GM19240 (cell line): ENCODE results near the gene TEPSIN.

ENCODE experiments used
- DNase-seq: peaks from one replicate; pipeline ENCODE4 v3.0.0; 2011; ENCODE audit warnings: low spot score; ENCODE audit not compliant: insufficient read length

TEPSIN gene

DNA sequence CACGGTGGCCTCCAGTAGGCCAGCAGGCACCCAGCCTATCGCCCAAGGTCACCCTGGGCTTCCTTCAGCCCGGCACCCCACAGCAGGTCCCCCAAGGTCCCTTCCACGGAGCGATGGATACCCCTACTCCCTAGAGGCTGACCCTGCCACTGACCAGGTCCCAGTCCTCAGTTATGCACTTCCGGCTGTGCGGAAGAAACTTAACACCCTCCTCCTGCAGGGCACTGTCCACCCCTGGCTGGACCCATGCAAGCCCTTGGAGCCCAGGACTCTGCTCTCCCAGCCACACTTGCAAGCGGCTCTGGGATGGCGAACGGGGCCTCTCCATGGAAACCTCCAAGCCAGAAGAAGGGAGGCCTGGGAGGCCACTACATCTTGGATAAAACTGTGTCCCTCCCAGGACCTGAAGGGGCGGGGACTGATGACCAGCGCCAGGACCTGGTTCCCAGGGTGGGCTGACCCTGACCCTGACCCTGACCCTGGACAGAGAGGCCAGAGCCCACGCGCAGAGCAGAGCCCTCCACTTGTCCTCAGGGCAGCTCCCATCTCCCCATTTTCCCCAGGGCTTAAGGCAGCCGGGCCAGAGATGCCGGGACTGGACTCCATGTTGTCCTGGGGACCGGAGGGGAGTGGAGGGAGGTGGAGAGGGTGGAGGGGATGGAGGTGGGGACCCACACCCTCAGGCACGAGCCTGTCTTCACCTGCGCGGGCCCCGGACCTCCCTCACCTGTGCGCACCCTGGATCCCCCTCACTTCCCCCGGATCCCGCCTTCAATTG lies 16.8 kb downstream of the TEPSIN start:
- DNase-seq = no peak

DNA sequence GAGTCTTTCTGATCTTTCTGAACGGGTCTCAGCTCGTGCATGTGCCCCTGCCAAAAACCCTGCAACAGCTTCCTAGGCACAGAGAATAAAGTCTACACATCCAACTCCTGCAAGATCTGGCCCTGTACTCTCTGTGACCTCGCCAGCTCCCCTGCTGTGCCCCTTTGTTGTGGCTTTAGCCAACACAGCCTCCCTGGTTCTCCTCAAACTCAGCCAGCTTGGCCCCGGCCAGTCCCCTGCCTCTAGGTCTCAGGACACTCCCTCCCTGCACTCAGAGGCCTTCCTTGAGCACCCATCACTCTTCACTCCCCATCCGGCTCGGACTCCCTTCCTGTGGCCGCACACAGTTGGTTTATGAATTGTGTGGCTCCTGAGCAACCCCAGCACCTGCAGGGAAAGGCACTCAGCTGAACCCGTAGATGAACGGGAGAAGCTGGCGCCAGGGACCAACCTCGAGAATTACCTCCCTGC lies 17.4 kb downstream of the TEPSIN start:
- DNase-seq = no peak

DNA sequence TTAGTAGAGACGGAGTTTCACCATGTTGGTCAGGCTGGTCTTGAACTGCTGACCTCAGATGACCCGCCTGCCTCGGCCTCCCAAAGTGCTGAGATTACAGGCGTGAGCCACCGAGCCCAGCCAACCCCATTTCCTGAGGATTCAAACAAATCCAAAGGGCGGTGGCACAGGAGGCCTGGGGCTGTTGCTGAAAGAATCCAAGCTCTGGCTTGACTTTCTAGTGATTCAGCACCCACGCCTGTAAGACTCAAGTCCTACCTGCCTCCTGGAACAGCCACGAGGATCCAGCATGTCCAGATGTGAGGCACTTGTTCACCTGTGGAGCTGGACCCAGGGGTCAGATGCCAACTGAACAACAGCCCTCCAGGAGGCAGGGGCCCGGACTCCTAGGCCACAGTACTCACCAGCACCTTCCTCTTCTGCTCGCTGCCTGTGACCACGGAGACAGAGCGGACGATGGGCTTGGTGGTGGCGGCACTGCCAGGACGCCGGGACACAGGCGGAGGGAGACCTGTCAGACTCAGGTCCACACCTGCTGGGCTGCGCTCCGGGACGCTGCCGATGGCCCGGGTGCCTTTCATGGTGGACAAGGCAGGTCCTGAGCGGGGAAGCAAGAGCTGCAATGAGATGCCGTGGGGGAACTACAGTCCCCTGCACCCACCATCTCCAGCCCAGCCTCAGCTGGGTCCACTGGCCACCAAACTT lies 19.2 kb downstream of the TEPSIN start:
- no peak for DNase-seq

DNA sequence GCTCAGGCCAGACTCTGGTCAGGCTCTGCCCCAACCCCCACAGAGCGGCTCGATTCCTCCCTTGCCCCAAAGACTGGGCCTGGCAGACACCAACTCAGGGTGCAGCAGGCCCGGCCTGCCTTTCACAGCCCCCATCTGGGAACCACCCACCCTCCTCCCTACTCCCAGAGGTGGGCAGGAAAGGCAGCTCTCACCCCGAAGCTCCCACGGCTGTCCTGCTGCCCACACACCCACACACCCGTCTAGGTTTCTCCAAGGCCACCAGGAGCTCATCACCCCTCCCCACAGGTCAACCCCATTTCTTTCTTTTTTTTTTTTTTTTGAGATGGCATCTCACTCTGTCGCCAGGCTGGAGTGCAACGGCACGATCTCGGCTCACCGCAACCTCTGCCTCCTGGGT lies 19.9 kb downstream of the TEPSIN start:
- DNase-seq = no peak

DNA sequence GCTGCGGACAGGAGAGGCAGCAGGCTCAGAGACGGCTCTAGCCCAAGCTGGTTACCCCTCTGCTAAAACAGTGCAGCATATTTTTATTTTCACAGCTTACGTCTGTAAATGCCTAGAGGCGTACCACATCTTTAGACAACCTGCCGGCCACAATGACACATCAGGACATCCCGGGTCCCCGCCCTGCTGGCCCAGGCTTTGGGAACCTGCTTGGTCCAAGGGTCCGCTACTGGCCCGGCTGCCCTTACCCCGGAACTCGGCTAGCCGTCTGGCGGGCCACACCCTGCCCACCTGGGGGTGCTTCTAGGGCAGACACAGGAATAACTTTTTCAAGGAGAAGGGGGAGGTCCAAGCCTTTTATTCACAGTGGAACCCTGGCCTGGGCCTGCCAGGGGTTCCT lies 20.4 kb downstream of the TEPSIN start:
- DNase-seq = no peak

DNA sequence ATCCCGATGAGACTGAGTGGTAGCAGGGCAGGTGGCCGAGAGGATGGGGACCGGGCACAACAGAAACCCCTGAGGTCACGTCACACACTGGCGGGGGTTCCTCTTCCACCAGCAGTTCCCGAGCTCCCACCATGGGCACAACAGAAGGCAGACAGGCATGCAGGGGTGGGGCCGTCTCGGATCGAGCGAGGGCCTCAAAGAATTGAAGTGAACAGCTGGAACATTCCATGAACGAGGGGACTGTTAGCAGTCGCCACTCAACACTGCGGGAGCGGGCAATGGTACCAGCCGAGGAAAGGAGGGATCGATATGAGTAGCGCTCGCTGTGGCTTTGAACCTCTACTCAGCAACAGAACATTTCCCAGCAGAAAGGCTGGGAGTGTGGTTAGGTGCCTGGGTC lies 21.4 kb downstream of the TEPSIN start:
- no peak for DNase-seq

DNA sequence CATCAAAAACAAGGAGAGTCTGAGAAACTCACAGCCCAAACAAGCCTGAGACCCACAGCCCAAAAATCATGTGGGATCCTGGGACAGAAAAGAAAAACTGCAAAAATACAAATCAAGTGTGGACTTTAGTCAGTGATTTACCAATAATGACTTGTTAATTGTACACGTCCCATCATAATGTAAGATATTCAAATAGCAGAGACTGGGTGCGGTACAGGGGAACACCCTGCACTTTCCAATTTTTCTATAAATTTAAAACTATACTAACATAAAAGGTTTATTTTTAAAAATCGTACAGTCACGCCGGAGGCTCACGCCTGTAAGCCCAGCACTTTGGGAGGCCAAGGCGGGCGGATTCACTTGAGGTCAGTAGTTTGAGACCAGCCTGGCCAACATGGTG lies 24.9 kb downstream of the TEPSIN start:
- DNase-seq = no peak

DNA sequence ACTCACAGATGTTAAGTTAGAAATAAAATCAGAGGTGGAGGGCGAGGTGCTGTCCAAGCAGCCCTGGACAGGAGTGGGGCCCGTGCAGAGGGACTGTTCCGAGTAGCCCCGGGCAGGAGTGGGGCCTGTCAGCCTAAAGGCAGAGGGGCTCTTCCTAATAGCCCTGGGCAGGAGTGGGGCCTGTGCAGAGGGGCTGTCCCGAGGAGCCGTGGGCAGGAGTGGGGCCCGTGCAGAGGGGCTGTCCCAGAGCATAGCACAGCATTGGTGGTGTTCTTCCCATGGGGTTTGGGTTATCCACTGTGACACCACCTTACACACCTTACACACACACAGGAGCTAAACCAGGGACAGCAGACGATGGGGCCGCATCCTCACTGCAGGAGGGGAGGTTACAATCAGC lies 26.5 kb downstream of the TEPSIN start:
- DNase-seq = no peak

DNA sequence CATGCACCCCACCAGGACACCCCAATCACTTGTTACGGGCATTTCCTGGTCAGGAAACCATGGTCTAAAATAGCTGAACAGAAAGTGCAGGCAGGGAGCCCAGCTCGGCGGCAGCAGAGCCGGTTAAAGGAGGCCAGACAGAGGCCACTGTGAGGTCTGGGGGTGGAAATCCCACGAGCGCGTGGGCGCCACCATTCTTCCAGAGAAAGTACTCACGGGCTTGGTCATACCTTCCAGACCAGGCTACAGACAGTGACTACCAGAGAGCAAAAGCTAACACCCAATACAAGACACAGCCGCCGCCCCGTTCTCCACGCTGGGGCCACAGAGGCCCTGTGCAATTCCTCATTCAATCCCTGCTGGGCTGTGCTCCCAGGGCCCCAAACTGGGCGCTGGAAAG lies 28.0 kb downstream of the TEPSIN start:
- no peak for DNase-seq

DNA sequence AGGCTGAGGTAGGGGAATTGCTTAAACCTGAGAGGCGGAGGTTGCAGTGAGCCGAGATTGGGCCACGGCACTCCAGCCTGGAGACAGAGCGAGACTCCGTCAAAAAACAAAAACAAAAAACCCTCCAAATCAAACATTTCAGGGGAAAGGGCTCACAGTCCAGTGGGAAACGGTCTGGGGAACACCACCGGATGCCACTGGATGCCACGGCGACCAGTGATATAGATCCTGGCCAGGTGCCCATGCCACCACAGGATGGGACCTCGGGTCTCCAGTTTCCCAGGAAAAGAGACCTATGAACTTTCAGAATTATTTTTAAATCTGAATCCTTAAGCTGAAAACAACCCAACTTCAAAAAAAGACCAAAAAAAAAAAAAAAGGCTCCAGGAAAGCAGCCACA lies 28.4 kb downstream of the TEPSIN start:
- DNase-seq = no peak

DNA sequence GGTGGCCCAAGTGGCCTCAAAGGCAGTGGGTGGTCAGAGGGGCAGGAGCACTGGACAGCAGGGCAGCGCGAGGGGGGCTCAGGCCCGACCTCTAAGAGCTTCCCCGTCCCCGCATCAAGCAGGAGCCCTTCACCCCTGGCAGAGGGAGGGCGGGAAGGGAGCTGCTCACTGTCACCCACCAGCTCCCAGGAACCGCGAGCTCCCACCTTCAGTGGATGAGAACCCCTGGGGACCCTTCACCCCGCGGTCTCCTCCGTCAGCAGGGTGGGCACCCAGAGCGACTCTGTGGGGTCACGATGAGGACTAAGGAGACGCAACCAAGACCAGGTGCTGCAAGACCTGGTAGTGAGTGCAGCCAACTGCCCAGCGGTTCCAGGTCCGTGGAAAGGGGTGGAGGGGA lies 29.7 kb downstream of the TEPSIN start:
- DNase-seq = no peak

DNA sequence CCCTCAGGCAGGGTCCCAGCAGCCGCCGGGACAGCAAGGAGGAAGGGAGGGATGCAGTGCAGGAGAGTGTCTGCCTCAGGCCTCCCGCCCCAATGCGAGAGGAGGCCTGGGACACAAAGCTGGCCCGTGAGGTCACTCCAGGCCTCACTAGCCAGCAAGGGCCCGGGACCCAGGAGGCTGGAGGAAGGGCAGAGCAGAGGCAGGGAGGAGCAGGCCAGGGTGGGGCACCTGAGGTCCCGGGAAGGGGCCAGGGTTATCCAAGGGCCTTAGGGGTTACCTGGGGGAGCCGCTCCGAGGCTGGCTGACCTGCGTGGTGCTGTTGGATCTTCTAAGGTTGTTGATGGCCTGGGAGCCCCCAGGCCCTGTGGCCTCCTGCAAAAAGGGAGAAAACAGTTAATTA lies 30.2 kb downstream of the TEPSIN start:
- no peak for DNase-seq

DNA sequence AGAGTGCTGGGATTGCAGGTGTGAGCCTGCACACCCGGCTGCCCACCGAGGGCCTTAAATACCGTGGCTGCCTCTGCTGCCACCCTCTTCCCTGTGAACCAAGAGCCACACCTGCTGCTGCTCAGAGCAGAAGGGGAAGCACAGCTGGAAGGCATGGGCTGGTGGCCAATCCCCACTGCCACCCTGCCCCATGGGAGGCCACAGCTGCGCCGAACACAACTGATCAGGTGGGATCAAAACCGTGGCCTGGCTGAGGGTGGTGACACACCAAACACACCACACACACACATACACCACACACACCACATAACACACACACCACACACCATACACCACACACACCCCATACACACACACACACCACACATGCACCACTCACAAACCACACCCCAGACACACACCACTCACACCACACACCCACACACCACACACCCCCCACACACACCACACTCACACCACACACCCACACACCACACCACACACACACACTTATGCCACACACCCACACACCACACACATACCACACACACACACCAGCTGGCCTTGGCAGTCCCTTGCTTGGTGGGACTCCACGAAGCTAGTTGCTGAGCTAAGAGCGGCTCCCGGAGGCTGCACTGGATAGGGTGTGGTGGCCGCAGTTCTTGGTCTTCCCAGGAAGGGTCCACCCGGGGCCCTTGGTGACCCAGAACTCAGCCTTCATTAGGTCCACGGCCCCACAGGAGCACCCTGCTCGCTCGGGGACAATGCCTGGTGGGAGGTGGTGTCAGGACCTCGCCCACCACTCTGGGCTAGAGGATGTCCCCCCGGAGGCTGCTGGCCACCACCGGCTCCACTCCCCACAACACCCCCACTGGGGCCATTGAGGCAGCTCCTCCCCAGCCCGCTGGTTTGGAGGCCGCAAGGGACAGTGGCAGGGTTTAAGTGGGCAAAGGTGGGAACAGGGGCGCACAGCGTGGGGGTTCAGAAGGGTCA lies 31.0 kb downstream of the TEPSIN start:
- no peak for DNase-seq

DNA sequence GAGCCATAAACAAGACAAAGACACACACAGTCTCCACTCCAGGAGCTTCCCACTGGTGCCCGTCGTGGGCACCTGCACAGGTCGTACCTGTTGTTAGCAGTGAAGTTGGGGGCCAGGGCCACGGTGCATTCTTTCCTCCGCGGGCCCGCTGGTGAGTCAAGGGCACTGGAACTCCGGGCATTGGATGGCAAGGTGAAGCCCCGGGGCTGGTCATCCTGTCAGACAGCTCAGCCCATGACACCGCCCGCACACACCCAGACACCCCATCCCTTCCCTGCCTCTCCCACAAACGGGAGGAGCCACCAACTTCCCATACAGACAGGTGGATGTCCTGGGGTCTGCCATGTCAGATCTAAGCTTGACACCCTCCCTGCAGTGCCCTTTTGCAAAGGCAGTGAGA lies 32.2 kb downstream of the TEPSIN start:
- DNase-seq = no peak

DNA sequence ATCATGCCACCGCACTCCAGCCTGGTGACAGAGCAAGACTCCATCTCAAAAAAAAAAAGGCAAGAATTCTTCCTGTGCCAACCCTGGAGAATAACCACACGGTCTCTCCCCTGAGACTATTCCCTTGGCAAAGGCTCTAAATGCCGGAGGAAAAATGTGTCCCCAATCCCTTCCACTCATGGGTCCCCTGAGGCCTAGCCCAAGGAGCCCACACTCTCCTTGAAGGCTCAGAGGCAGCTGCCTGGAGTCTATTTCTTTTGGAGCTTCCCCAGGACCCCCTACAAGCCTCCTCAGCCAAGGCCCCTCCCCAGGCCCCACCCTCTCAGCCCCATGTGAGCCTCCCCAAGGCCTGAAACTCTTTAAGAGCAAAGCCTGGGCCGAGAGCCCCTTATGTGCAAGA lies 32.7 kb downstream of the TEPSIN start:
- no peak for DNase-seq

DNA sequence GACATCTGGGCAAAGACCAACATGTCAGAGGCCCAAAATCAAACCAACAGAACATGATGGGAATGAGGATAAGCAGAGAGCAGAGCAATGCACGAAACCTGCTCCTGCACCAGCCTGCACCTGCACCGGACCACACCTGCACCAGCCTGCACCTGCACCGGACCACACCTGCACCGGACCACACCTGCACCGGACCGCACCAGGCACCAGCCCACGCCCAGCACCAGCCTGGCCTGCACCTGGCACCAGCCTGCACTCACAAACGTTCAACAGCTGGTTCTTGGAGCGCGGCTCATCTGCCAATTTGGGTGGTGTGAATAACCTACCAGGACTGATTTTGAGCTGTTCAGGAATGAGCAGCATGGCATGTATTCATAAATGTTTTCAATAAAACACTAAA lies 34.3 kb downstream of the TEPSIN start:
- no peak for DNase-seq

DNA sequence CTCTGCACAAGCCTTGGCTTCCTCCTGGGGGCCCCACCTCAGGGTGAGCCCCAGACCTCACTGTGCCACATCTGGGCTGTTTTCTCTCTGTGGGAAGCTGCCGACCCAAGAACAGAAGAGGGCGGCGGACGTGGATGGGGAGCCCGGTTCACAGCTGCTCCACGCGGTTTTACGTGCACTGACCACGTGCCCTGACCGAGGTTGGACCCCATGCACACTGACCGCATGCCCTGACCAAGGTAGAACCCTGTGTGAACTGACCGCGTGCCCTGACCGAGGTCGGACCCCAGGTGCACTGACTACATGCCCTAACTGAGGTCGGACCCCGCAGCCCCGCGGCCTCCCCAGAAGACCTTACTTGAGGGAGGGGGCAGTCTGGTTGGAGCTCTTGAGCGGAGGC lies 35.7 kb downstream of the TEPSIN start:
- no peak for DNase-seq

DNA sequence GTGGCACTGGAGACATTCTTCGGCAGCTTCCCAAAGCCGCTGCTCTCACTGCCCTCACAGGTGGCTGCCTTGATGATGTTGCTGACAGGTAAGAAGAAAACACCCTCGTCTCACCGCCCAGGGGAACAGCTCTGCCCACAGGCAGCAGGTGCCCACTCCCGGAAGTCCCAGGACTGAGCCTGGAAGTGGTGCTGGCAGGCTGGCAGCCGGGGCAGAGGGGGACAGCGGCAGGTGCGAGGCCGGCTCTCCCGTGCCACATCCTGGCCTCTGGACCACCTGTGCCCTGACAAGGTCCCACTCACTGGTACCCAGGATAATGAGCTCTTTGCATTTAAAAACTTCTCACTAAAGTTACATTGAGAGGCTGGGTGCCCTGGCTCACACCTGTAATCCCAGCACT lies 36.5 kb downstream of the TEPSIN start:
- DNase-seq = no peak

DNA sequence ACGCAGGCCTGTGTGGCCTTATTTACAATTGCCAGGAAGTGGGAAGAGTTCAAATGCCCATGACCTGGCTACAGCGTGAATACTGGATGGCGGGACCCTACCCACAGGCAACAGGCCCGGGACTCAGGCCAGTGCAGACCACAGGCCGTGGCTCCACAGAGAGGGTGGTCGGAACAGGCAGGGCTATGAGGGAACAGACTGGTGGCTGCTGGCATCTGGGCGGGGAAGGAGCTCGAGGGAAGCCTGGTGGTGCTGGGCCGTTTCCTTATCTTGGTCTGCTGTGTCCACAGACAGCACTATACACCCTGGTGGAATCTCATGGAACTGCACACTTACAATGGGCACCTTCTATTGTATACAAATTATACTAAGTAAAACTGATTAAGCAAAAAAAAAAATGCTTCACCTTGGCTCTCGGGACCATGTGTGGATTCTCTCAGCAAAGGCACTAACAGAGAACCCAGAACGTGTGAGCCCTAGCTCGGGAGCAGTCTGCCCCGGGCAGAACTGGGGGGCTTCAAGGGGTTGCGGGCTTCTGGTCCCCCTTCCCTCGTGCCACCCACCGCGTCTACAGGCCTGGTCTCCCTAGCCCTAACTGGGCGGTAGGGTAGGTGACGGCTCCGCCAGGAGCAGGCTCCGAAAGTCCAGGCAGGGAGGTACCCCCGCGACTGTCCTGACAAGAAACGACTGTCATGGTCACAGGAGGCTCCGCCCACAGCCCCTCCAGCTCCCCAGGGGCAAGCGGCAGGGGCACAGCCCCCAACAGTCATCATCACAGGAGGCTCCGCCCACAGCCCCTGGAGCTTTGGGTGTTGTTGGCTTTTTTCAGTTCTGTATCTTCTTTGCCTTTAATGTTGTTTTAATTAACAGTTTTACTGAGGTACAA lies 37.9 kb downstream of the TEPSIN start:
- DNase-seq = peak; percentile 71

DNA sequence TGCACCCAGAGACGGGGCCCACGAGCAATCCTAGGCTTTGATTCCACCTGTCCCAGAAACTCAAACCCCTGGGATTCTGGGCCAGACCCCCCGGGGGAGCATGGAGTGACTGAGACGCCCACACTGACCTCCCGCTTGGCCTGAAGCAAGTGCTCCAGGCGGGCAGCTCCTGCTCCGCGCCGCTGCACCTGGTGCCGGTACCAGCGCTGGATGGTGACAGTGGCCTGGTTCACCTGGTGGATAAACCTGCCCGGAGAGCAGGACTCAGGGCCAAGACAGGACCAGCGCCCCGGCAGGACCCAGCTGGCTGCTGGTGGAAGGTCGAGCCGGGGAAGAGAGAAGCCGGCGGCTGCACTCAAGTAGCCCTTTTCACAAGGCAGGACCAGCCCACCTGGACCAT lies 38.7 kb downstream of the TEPSIN start:
- no peak for DNase-seq

DNA sequence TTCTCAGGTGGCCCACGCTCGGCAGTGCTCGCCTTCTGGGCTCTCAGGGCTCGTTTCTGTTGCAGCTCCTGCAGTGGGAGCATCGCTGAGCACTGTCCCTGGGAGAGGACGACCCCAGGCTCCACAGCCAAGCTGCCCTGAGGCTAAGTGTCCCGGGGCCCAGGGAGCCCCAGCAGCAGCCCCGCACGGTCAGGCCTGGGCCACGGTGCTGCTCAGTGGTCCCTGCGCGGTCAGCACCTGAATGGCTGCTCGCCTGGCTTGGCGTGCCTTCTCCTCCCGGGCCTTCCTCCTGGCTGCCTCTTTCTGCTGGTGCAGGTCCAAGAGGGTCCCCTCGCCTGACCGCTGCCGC lies 39.4 kb downstream of the TEPSIN start:
- no peak for DNase-seq
